NCI-H524 (cell line): ENCODE results near the gene RDH14.

Source experiments
- DNase-seq, 2 experiments: peaks; one replicate each; lab custom pipeline; 2025; lab: John Stamatoyannopoulos, UW

RDH14 gene

GRCh38 chr2:18560031-18560796 is at the start of gene RDH14:
RDH14 (minus strand) TSS chr2:18560653; CDS start chr2:18560572, 81 bp downstream.
- peak; percentile 93 to 97 for DNase-seq

- DNase-seq, result no peak
Measured at GRCh38 chr2:18610090-18610489, 49.6 kb upstream of the RDH14 start.

GRCh38 chr2:18605115-18605514 is 44.7 kb upstream of the RDH14 start:
- DNase-seq, result no peak

GRCh38 chr2:18604531-18604885 is 44.1 kb upstream of the RDH14 start:
- DNase-seq, result no peak

GRCh38 chr2:18603854-18604530 is 43.5 kb upstream of the RDH14 start:
- DNase-seq, result no peak

GRCh38 chr2:18602298-18602697 is 41.8 kb upstream of the RDH14 start:
- DNase-seq, result no peak

GRCh38 chr2:18600255-18600613 is 39.8 kb upstream of the RDH14 start:
- DNase-seq, result no peak

GRCh38 chr2:18599509-18600254 is 39.2 kb upstream of the RDH14 start:
- no peak for DNase-seq

GRCh38 chr2:18598848-18599484 is 38.5 kb upstream of the RDH14 start:
- DNase-seq, result no peak

- no peak for DNase-seq
Measured at GRCh38 chr2:18597618-18598017, 37.2 kb upstream of the RDH14 start.

GRCh38 chr2:18596993-18597392 is 36.5 kb upstream of the RDH14 start:
- no peak for DNase-seq

- DNase-seq, result no peak
Measured at GRCh38 chr2:18593496-18593895, 33.0 kb upstream of the RDH14 start.

GRCh38 chr2:18592372-18592771 is 31.9 kb upstream of the RDH14 start:
- no peak for DNase-seq

- no peak for DNase-seq
Measured at GRCh38 chr2:18589354-18589753, 28.9 kb upstream of the RDH14 start, which contains the start of gene NT5C1B. NT5C1B (minus strand) TSS chr2:18589569; CDS start chr2:18589468, 101 bp downstream.

GRCh38 chr2:18588802-18589201 is 28.3 kb upstream of the RDH14 start:
- no peak for DNase-seq

GRCh38 chr2:18588049-18588448 is 27.6 kb upstream of the RDH14 start:
- no peak for DNase-seq

- no peak for DNase-seq
Measured at GRCh38 chr2:18585526-18585925, 25.1 kb upstream of the RDH14 start.

GRCh38 chr2:18584608-18584954 is 24.1 kb upstream of the RDH14 start:
- no peak for DNase-seq

- DNase-seq, result no peak
Measured at GRCh38 chr2:18583905-18584607, 23.6 kb upstream of the RDH14 start.

- DNase-seq, result no peak
Measured at GRCh38 chr2:18580606-18581005, 20.2 kb upstream of the RDH14 start.

- no peak for DNase-seq
Measured at GRCh38 chr2:18578033-18578432, 17.6 kb upstream of the RDH14 start.
